ENCODE results near the gene C4orf50. TPM values are rescaled to one million over a fixed set of nuclear protein-coding genes. Genes with fewer than 3 reads are reported as not detected.

C4orf50 gene
- polyA plus RNA-seq, 3 donors = not detected

DNA sequence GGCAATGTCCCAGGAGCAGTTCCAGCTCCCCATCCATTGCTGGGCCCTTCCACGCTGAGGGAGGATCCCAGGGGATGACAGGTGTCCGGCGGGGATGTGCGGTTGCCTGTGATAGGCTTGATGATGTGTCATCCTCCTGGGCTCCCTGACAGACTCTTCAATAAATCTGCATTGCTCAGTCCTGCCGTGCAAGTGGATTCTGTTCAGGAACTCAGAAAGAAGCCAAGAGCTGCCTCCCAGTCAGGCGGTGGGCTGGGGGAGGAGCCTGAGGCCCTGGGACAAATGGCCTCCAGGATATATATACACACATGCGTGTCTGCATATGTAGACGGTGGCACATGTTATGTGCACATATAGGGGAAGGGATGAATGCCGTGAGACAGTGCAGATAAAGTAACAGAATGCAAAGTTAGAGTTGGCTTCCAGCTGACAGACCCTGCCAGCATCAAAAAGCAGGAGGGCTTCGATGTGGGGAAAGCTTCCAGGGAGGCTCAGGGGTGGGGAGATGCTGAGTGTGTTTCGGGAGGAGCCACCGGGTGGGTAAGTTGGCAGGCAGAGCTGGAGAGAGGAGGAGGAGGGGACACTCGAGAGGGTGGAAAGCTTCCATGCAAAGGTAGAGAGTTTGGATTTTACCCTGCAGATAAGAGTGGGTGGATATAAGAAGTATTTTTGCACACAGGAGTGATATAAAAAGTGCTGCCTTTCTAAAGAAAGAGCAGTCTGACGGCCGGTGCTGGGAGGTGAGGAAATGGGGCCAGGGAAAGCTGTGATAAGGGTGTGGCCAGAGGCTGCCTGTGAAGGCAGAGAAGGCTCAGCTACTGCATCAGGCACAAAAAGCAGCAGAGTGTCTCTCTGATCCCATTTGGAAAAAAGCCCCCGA lies 96.9 kb downstream of the C4orf50 start:
- Histone ChIP-seq H3K27ac (ENCODE audit: low read depth in 1 of 2, low read length in 2 of 2) (no peak overlapping the region), H3K27me3 (ENCODE audit: control insufficient read depth in 2 of 2, insufficient read depth in 2 of 2, low read length in 2 of 2) (no peaks in the 10 kb centered on the region), H3K4me2 (replicated peaks; ENCODE audit: extremely low read depth, low read length, poor library complexity, severe bottlenecking) (no peak overlapping the region), H3K79me2 (ENCODE audit: insufficient read depth, low read length) (no peaks in the 10 kb centered on the region), H3K4me1 (ENCODE audit: control insufficient read depth in 1 of 2, insufficient read depth in 2 of 2, low read length in 2 of 2) (no peaks in the 10 kb centered on the region), H3K9ac (ENCODE audit: insufficient read depth, low read length, poor library complexity, severe bottlenecking) (no peak overlapping the region), H2AFZ (ENCODE audit: insufficient read depth, low read depth, low read length, poor library complexity, severe bottlenecking) (no peak overlapping the region), H3K4me3 (replicated peaks in 1 of 3; ENCODE audit: low read depth in 2 of 3, low read length in 3 of 3) (no peak overlapping the region), H4K20me1 (ENCODE audit: insufficient read depth, low read length) (no peaks in the 10 kb centered on the region), H3K36me3 (replicated peaks in 1 of 2; ENCODE audit: control insufficient read depth in 1 of 2, insufficient read depth in 2 of 2, low read length in 2 of 2) (no peaks in the 10 kb centered on the region), H3K9me3 (replicated peaks in 1 of 2; ENCODE audit: control insufficient read depth in 1 of 2, insufficient read depth in 1 of 2, low read length in 2 of 2) (no peaks in the 10 kb centered on the region)
- no peaks in the 10 kb centered on the region for H3K4me1 Mint-ChIP-seq
- 44% methylated on average over 12 of the region's 16 CpGs for WGBS (ENCODE audit: insufficient coverage)
- peaks cover 5 to 22% (median 13%) of the 10 kb centered on the region in 3 donors for H3K27me3 Mint-ChIP-seq (ENCODE audit: low read depth in 3 of 3)
- peaks cover 0 to 4% (median 0%) of the 10 kb centered on the region in 7 donors for H3K9me3 Mint-ChIP-seq
- H3K4me3 Mint-ChIP-seq = peak overlapping the region in 1 of 2 donors; percentile 39
- intact Hi-C loops (cut with micrococcal nuclease) = no loop called here
- DNase-seq = no peak
- TF ChIP-seq, protein P1, sequence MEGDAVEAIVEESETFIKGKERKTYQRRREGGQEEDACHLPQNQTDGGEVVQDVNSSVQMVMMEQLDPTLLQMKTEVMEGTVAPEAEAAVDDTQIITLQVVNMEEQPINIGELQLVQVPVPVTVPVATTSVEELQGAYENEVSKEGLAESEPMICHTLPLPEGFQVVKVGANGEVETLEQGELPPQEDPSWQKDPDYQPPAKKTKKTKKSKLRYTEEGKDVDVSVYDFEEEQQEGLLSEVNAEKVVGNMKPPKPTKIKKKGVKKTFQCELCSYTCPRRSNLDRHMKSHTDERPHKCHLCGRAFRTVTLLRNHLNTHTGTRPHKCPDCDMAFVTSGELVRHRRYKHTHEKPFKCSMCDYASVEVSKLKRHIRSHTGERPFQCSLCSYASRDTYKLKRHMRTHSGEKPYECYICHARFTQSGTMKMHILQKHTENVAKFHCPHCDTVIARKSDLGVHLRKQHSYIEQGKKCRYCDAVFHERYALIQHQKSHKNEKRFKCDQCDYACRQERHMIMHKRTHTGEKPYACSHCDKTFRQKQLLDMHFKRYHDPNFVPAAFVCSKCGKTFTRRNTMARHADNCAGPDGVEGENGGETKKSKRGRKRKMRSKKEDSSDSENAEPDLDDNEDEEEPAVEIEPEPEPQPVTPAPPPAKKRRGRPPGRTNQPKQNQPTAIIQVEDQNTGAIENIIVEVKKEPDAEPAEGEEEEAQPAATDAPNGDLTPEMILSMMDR (IDR thresholded peaks at IDR 0.05) = no peak
- peak overlapping the region in 1 of 7 donors; percentile 35 for H3K27ac Mint-ChIP-seq
- no peaks in the 10 kb centered on the region for H3K36me3 Mint-ChIP-seq

DNA sequence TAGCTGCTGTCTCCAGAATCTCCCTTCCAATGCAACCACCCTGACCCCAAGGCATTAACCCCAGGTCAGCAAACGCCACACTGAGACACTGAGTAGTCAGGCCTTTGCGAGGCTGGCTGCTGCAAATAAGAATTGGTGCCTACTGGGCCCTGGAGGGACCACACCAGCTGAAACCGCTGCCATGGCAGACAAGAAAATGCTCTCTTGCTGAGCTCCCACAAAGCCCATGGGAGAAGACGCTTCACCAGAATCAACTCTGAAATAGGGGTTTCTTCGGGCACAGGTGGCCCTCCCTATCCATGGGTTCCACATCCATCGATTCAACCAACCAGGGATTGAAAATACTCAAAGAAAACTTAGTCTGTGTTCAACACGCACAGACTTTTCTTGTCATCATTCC lies 98.7 kb downstream of the C4orf50 start:
- Mint-ChIP-seq H3K9me3 (peaks cover 0 to 4% (median 0%) of the 10 kb centered on the region in 7 donors), H3K4me3 (no peak overlapping the region), H3K4me1 (no peaks in the 10 kb centered on the region), H3K36me3 (no peaks in the 10 kb centered on the region), H3K27me3 (ENCODE audit: low read depth in 3 of 3) (peaks cover 5 to 18% (median 16%) of the 10 kb centered on the region in 3 donors), H3K27ac (no peak overlapping the region)
- Histone ChIP-seq H3K4me2 (replicated peaks; ENCODE audit: extremely low read depth, low read length, poor library complexity, severe bottlenecking) (no peak overlapping the region), H3K4me3 (replicated peaks in 1 of 3; ENCODE audit: low read depth in 2 of 3, low read length in 3 of 3) (no peak overlapping the region), H4K20me1 (ENCODE audit: insufficient read depth, low read length) (no peaks in the 10 kb centered on the region), H2AFZ (ENCODE audit: insufficient read depth, low read depth, low read length, poor library complexity, severe bottlenecking) (no peak overlapping the region), H3K9me3 (replicated peaks in 1 of 2; ENCODE audit: control insufficient read depth in 1 of 2, insufficient read depth in 1 of 2, low read length in 2 of 2) (no peaks in the 10 kb centered on the region), H3K27ac (ENCODE audit: low read depth in 1 of 2, low read length in 2 of 2) (no peak overlapping the region), H3K9ac (ENCODE audit: insufficient read depth, low read length, poor library complexity, severe bottlenecking) (no peak overlapping the region), H3K4me1 (ENCODE audit: control insufficient read depth in 1 of 2, insufficient read depth in 2 of 2, low read length in 2 of 2) (no peaks in the 10 kb centered on the region), H3K27me3 (ENCODE audit: control insufficient read depth in 2 of 2, insufficient read depth in 2 of 2, low read length in 2 of 2) (no peaks in the 10 kb centered on the region), H3K79me2 (ENCODE audit: insufficient read depth, low read length) (no peaks in the 10 kb centered on the region), H3K36me3 (replicated peaks in 1 of 2; ENCODE audit: control insufficient read depth in 1 of 2, insufficient read depth in 2 of 2, low read length in 2 of 2) (no peaks in the 10 kb centered on the region)
- intact Hi-C loops (cut with micrococcal nuclease) = no loop called here
- 92% methylated on average over 5 of the region's 7 CpGs for WGBS (ENCODE audit: insufficient coverage)
- no peak for DNase-seq
- TF ChIP-seq, protein P1 (IDR thresholded peaks at IDR 0.05) = no peak
